HL-60 (cell line): ENCODE data around the gene MT1X.

Experiments
- DNase-seq, 2 experiments: peaks; one replicate each; pipeline ENCODE4 v3.0.0-alpha.2; 2010 to 2020; ENCODE audit warnings: low read depth in 1 of 2, low spot score in 1 of 2
- H3K27ac ChIP-seq: fragments of 250-450 bp; sonication (Bioruptor Pico); replicated peaks from 2 replicates; pipeline ENCODE4 v1.5.1; 2020; ENCODE audit warnings: mild to moderate bottlenecking, moderate library complexity
- H3K27me3 ChIP-seq: fragments of 250-450 bp; sonication (Bioruptor Pico); 2 replicates; pipeline ENCODE4 v1.5.1; 2021; ENCODE audit warnings: mild to moderate bottlenecking, moderate library complexity; ENCODE audit not compliant: insufficient read depth, poor library complexity, severe bottlenecking
- H3K4me3 ChIP-seq: replicated peaks from 2 replicates; pipeline ENCODE4 v1.5.1; 2011; ENCODE audit warnings: mild to moderate bottlenecking, control low read depth, low read length; ENCODE audit not compliant: insufficient read depth
- CTCF ChIP-seq: IDR thresholded peaks from one replicate; pipeline ENCODE4 v1.5.1; 2011; ENCODE audit warnings: low read length, control low read depth, inconsistent platforms; ENCODE audit not compliant: insufficient read depth
- GABPA ChIP-seq: IDR thresholded peaks from 2 replicates; pipeline ENCODE4 v1.6.1; 2012; ENCODE audit warnings: low read depth
- POLR2AphosphoS5 ChIP-seq: IDR thresholded peaks from 2 replicates; pipeline ENCODE4 v1.6.1; 2012; ENCODE audit warnings: low read depth
- REST ChIP-seq: IDR thresholded peaks from 2 replicates; pipeline ENCODE4 v1.6.1; 2012; ENCODE audit warnings: low read depth; ENCODE audit not compliant: insufficient replicate concordance
- SPI1 ChIP-seq: IDR thresholded peaks from 2 replicates; pipeline ENCODE4 v1.6.1; 2012; ENCODE audit warnings: low read depth, mild to moderate bottlenecking, borderline replicate concordance

Gene MT1X

GRCh38 chr16:56722200-56722842 lies 40.1 kb downstream of the MT1X start:
- no peak overlapping the region for H3K4me3 ChIP-seq
- DNase-seq = no peak
- no peak for TF ChIP-seq GABPA
- no peak for TF ChIP-seq SPI1
- TF ChIP-seq POLR2AphosphoS5 = no peak
- TF ChIP-seq CTCF = no peak
- H3K27me3 ChIP-seq = no peaks in the 10 kb centered on the region
- no peak overlapping the region for H3K27ac ChIP-seq

- Histone ChIP-seq H3K27ac (no peak overlapping the region), H3K4me3 (no peak overlapping the region), H3K27me3 (no peaks in the 10 kb centered on the region)
- TF ChIP-seq REST = no peak
- TF ChIP-seq GABPA = no peak
- TF ChIP-seq CTCF = no peak
- TF ChIP-seq POLR2AphosphoS5 = no peak
- TF ChIP-seq SPI1 = no peak
- DNase-seq = no peak
Observed at GRCh38 chr16:56724191-56724590, 41.9 kb downstream of the MT1X start.

GRCh38 chr16:56726283-56726682 lies 44.0 kb downstream of the MT1X start:
- no peak for DNase-seq
- Histone ChIP-seq H3K4me3 (no peak overlapping the region), H3K27ac (no peak overlapping the region), H3K27me3 (no peaks in the 10 kb centered on the region)
- TF ChIP-seq REST (no peak), GABPA (no peak), POLR2AphosphoS5 (no peak), SPI1 (no peak), CTCF (no peak)

GRCh38 chr16:56726926-56727325 lies 44.7 kb downstream of the MT1X start:
- TF ChIP-seq GABPA = no peak
- TF ChIP-seq CTCF = no peak
- no peak for TF ChIP-seq REST
- TF ChIP-seq POLR2AphosphoS5 = no peak
- TF ChIP-seq SPI1 = no peak
- no peak for DNase-seq
- no peak overlapping the region for H3K27ac ChIP-seq
- no peak overlapping the region for H3K4me3 ChIP-seq
- H3K27me3 ChIP-seq = no peaks in the 10 kb centered on the region
